Spleen (tissue), 11 donors: ENCODE measurements around the gene CSNK2A2. TPM values are rescaled to one million over a fixed set of nuclear protein-coding genes. Genes with fewer than 3 reads are reported as not detected.

ENCODE experiments used
- DNase-seq: peaks from one replicate; pipeline ENCODE4 v3.0.0-alpha.2; 2020
- H3K27ac ChIP-seq, 8 donors: fragments of 200-600 bp; sonication (generic) in 7 of 8; 1 replicate in 4 of 8; 2 replicates in 4 of 8; pipeline versions ENCODE4 v1.5.0 to v1.8.0; 2016 to 2021; ENCODE audit warnings: inconsistent platforms in 4 of 8, mild to moderate bottlenecking in 4 of 8, moderate library complexity in 1 of 8
- H3K27me3 ChIP-seq, 7 donors: fragments of 200-600 bp; sonication (generic) in 6 of 7; replicated peaks in 1 of 7; 1 replicate in 4 of 7; 2 replicates in 3 of 7; pipeline versions ENCODE4 v1.5.0 to v1.8.0; 2016 to 2021; ENCODE audit warnings: inconsistent platforms in 3 of 7, mild to moderate bottlenecking in 1 of 7
- H3K36me3 ChIP-seq, 6 donors: fragments of 200-600 bp; sonication (generic) in 5 of 6; 1 replicate in 4 of 6; 2 replicates in 2 of 6; pipeline versions ENCODE4 v1.5.0 to v1.8.0; 2016 to 2021; ENCODE audit warnings: inconsistent platforms in 2 of 6
- H3K4me1 ChIP-seq, 6 donors: fragments of 200-600 bp; sonication (generic) in 5 of 6; 1 replicate in 3 of 6; 2 replicates in 3 of 6; pipeline versions ENCODE4 v1.5.0 to v1.8.0; 2016 to 2021; ENCODE audit warnings: inconsistent platforms in 3 of 6
- H3K4me3 ChIP-seq, 8 donors: fragments of 200-600 bp; sonication (generic) in 7 of 8; 1 replicate in 4 of 8; 2 replicates in 4 of 8; pipeline versions ENCODE4 v1.5.0 to v1.8.0; 2016 to 2021; ENCODE audit warnings: inconsistent platforms in 4 of 8, mild to moderate bottlenecking in 4 of 8, moderate library complexity in 2 of 8
- H3K9me3 ChIP-seq, 8 donors: fragments of 200-600 bp; sonication (generic) in 7 of 8; 1 replicate in 4 of 8; 2 replicates in 4 of 8; pipeline versions ENCODE4 v1.5.0 to v1.8.0; 2016 to 2021; ENCODE audit warnings: inconsistent platforms in 4 of 8
- CTCF ChIP-seq, 11 experiments: fragments of 200-600 bp in 7 of 11; fragments of 450-650 bp in 4 of 11; sonication (generic) in 4 of 11; IDR thresholded peaks in 8 of 11; conservative IDR thresholded peaks in 3 of 11; 1 replicate in 7 of 11; 2 replicates in 4 of 11; pipeline versions ENCODE4 v1.4.0 to v1.8.0; 2016 to 2021; ENCODE audit warnings: antibody characterized with exemption in 11 of 11, inconsistent platforms in 4 of 11, mild to moderate bottlenecking in 1 of 11
- POLR2A ChIP-seq, 3 donors: fragments of 450-650 bp; IDR thresholded peaks; one replicate each; pipeline ENCODE4 v1.5.1; 2017; ENCODE audit warnings: antibody characterized with exemption in 3 of 3, mild to moderate bottlenecking in 1 of 3
- POLR2AphosphoS5 ChIP-seq, 3 donors: sonication (generic); formaldehyde crosslinking; IDR thresholded peaks; one replicate each; pipeline ENCODE4 v1.5.1; 2017; ENCODE audit warnings: antibody characterized with exemption in 3 of 3
- WGBS, 5 donors: extraction: QIAGEN DNeasy Blood & Tissue Kit in 3 of 5; methylation state at CpG; one replicate each; pipeline versions ENCODE4 v1.1.5 to v1.1.7; 2013 to 2018; 5-methylcytosine and 5-hydroxymethylcytosine counted together
- intact Hi-C: fragments of 100-400 bp; cut with DNase I; formaldehyde crosslinking; loops from one replicate; pipeline ENCODE4 v1.15.0; 2023; ENCODE audit warnings: low total_unique reads
- polyA plus RNA-seq, 3 donors: library from polyadenylated mRNA; stranded (reverse); fragments of 200-250 nt; gene quantifications; one replicate each; pipeline ENCODE4 v1.2.1, GENCODE V29; 2013
- total RNA-seq, 7 donors: library from RNA; depleted of rRNA in 3 of 7; stranded (reverse); fragments of >200 nt in 3 of 7; fragmentation: NEBNext Ultra II Directional in 4 of 7; extraction: Animal tissue kit (Norgen Biotek cat#: 25700) in 4 of 7; gene quantifications; one replicate each; pipeline versions ENCODE4 v1.1.0 to v1.2.1, GENCODE V29; 2016 to 2021
- donor health status: healthy with polysubstance abuse.
- donor health status: DM: no; HTN: no; CAD: no; lungs with moderate emphysema.
- donor health status: DM: no; HTN: no; CAD: no.
- donor health status: Bipolar disorder and iron deficiency.
- donor health status: healthy.
- donor health status: DM: no; HTN: no; CAD: no.
- donor health status: DM: yes; HTN: yes; CAD: no.

Gene CSNK2A2
- total and polyA plus RNA-seq, 10 donors = 17.7 to 62.2 (median 41.9) TPM

GRCh38 chr16:58160855-58161254, 37.1 kb downstream of the CSNK2A2 start:
- TF ChIP-seq POLR2AphosphoS5 (IDR thresholded peaks at IDR 0.05) (no peak), CTCF (IDR thresholded peaks at IDR 0.05 in 8 of 11, conservative IDR thresholded peaks at IDR 0.05 in 3 of 11) (no peak), POLR2A (IDR thresholded peaks at IDR 0.05) (no peak)
- 64 to 98% (median 85%) methylated on average over 3 of the region's 3 CpGs for WGBS, 5 donors
- Histone ChIP-seq H3K27ac (no peak overlapping the region), H3K4me1 (no peaks in the 10 kb centered on the region), H3K4me3 (no peak overlapping the region), H3K36me3 (peaks cover 0 to 87% (median 70%) of the 10 kb centered on the region in 6 donors), H3K9me3 (no peaks in the 10 kb centered on the region), H3K27me3 (no peaks in the 10 kb centered on the region)
- DNase-seq = no peak
- intact Hi-C loops = no loop called here

GRCh38 chr16:58158725-58159124, 39.2 kb downstream of the CSNK2A2 start:
- intact Hi-C loops = no loop called here
- 80 to 100% (median 95%) methylated on average over 3 of the region's 3 CpGs for WGBS, 5 donors
- peaks cover 0 to 66% (median 48%) of the 10 kb centered on the region in 6 donors for H3K36me3 ChIP-seq
- DNase-seq = no peak
- H3K27ac ChIP-seq = no peak overlapping the region
- H3K4me3 ChIP-seq = no peak overlapping the region
- TF ChIP-seq POLR2AphosphoS5 (IDR thresholded peaks at IDR 0.05) (no peak), CTCF (IDR thresholded peaks at IDR 0.05 in 8 of 11, conservative IDR thresholded peaks at IDR 0.05 in 3 of 11) (no peak), POLR2A (IDR thresholded peaks at IDR 0.05) (no peak)
- no peaks in the 10 kb centered on the region for H3K4me1 ChIP-seq
- H3K27me3 ChIP-seq = no peaks in the 10 kb centered on the region
- H3K9me3 ChIP-seq = no peaks in the 10 kb centered on the region

GRCh38 chr16:58157951-58158540, 39.9 kb downstream of the CSNK2A2 start:
- no peak overlapping the region for H3K4me3 ChIP-seq
- H3K27ac ChIP-seq = no peak overlapping the region
- no peaks in the 10 kb centered on the region for H3K4me1 ChIP-seq
- no peaks in the 10 kb centered on the region for H3K27me3 ChIP-seq
- peaks cover 0 to 59% (median 42%) of the 10 kb centered on the region in 6 donors for H3K36me3 ChIP-seq
- TF ChIP-seq CTCF (IDR thresholded peaks at IDR 0.05 in 8 of 11, conservative IDR thresholded peaks at IDR 0.05 in 3 of 11) (no peak), POLR2AphosphoS5 (IDR thresholded peaks at IDR 0.05) (no peak), POLR2A (IDR thresholded peaks at IDR 0.05) (no peak)
- H3K9me3 ChIP-seq = no peaks in the 10 kb centered on the region
- 84 to 87% (median 87%) methylated on average over 29 of the region's 29 CpGs for WGBS, 5 donors
- no peak for DNase-seq
- intact Hi-C loops = no loop called here

- intact Hi-C loops = no loop called here
- peaks cover 0 to 51% (median 34%) of the 10 kb centered on the region in 6 donors for H3K36me3 ChIP-seq
- DNase-seq = no peak
- no peak overlapping the region for H3K27ac ChIP-seq
- WGBS, 5 donors = 73 to 91% (median 90%) methylated on average over 2 of the region's 2 CpGs
- no peaks in the 10 kb centered on the region for H3K4me1 ChIP-seq
- TF ChIP-seq POLR2AphosphoS5 (IDR thresholded peaks at IDR 0.05) (no peak), CTCF (IDR thresholded peaks at IDR 0.05 in 8 of 11, conservative IDR thresholded peaks at IDR 0.05 in 3 of 11) (no peak)
- no peaks in the 10 kb centered on the region for H3K27me3 ChIP-seq
- no peaks in the 10 kb centered on the region for H3K9me3 ChIP-seq
- H3K4me3 ChIP-seq = no peak overlapping the region
These were observed 40.7 kb downstream of the CSNK2A2 start for GRCh38 chr16:58157239-58157638.
